ENCODE data around the gene ZFYVE28.
"Not testable (repeated sequence)": the region's sequence is repeated elsewhere in the genome, so short reads cannot be mapped to it uniquely, and the experiment has no call there.

ZFYVE28 gene

GRCh38 chr4:2248821-2249261 lies 169.6 kb downstream of the ZFYVE28 start:
- no peak for DNase-seq (ENCODE audit: low read depth, low spot score)

GRCh38 chr4:2248044-2248780 lies 170.2 kb downstream of the ZFYVE28 start:
- no peak for DNase-seq (ENCODE audit: low read depth, low spot score)

GRCh38 chr4:2247128-2248043 lies 171.1 kb downstream of the ZFYVE28 start:
- DNase-seq (ENCODE audit: low read depth, low spot score) = no peak

DNA sequence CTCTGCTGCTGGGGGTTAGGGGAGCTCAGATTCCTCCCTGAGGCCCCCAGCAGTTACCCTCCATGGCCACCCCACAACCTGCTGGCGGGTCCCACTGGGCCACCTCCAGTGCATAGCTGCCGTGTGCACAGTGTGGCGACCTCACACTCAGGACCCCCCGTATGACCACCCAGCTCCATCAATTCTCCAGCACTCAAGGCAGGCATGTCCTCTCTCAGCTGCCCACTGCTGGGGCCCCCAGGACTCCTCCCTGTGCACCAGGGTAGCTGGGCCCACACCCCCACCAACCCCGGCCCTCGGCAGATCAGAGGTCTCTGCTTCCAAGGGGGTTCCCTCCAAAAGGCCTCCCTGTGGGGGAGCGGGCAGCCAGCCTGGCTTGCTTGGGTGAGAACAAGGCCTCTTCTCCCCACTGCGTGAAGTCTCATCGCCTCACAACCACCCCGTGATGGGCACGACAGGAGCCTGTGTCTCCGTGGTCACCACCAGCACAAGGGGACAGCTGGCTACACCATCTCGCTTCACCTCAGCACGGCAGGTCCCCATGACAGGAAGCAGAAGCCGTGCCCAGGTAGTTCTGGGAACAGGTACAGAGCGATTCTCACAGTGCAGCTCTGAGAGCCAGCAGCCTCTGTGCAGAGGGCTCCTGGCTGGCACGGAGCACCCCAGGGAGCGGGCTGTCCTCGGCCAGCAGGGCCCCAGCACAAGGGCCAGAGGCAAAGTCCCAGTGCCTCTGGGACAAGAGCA lies 171.9 kb downstream of the ZFYVE28 start:
- DNase-seq (ENCODE audit: low read depth, low spot score) = no peak

GRCh38 chr4:2245787-2246275 lies 172.6 kb downstream of the ZFYVE28 start:
- DNase-seq (ENCODE audit: low read depth, low spot score) = no peak

DNA sequence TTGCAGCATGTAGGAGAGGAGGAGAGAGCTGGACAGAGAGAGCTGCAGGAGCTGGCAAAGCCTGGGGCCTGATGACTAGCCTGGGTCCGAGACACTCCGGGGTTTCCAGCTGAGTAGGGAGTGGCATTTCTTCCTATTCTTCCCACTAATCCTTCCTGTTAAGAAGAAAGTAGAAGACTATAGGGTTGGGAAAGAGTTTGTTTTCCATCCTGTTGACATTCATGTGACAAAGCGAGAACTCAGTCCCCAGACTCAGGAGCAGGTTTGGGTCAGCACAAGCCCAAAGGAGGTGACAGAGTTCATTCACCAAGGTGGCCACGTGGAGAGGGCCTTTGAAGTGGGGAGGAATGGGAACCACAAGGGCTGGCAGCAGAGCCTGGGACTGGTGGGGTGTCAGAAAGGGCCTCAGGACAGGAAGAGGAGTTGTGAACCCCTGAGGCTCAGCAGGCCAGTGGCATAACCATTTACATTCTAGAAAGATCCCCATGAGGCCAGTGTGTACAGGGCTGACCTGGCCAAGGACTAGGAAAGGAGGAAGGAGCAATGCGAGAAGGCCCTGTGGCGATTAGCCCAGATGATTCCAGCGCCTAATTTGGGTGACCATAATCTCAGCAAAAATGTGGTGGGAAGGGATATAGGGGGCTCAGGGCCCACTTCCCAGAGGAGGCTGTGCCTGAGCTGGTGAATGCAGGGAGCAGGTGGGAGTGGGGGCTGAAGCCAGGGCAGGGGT lies 173.2 kb downstream of the ZFYVE28 start:
- no peak for DNase-seq (ENCODE audit: low read depth, low spot score)

DNA sequence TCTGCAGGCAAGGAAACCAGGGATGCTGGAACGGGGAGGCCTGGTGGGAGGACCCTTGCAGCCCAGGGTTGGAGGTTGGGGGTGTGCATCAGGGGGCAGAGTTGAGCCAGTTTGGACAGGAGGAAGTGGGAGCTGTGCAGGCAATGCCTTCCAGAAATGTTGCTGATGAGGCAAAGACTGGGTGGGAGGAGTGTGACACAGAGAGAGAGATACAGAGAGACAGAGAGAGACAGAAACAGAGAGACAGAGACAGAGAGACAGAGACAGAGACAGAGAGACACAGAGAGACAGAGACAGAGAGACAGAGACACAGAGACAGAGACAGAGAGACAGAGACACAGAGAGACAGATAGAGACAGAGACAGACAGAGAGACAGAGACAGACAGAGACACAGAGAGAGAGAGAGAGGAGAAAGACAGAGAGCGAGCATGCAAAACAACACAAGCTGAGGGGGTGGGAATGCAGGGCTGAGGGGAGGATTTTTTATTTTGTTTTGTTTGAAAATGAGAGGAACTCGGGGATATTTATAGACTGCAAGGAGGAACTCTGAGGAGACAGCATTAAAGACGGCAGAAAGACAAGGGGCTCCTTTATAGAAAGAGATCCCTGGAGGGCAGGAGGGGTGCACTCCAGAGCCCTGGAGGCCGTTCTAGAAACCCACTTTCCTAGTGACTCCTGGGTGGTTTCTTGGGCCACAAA lies 174.6 kb downstream of the ZFYVE28 start:
- DNase-seq (ENCODE audit: low read depth, low spot score) = no peak

DNA sequence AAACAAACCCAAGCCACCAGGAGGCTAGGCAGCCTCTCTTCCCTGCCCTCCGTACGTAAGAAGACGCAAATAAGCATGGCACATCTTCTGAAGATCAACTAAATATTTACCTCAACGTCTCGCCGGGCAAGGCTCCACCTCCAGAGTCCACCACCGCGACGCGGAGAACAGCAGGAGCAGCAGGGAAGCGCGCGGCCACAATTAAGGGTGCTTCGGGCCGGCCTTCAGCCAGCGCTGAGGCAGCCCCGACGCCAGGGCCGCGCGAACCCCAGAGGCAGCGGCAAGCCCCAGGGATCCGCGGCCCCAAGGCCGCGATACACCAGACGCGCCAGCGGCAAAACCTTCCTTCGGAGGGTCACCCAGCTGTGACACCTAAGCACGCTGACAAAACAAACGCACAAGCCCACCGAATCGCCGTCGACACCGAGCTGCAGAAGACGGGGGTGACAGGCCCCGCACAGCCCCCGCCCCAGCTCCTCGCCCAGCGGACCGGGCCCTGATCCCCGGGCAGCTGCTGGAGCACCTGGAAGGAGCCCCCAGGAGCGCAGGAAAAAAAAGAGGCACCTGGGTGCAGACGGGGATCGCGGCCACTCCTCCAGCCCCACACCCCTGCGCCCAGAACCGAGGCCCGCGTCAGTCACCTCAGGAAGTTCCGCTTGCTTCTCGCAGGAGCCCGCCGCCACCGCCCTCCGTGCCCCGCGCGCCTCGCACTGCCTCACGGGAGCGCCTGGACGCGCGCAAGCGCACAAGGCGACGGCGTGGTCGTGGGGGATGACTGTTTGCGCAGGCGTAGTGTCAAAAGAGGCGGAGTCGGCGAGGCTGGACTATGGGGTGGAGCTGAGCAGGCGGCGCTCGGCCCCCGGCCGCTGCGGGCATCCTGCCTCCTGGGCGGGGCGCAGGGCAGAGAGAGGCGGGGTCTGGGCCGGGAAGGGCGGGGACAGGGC lies 176.8 kb downstream of the ZFYVE28 start, which contains the start of the genes HAUS3 and POLN:
HAUS3 (minus strand) TSS at position 712 of the 944 bp plus-strand sequence. CDS start 1,175 bp downstream, outside the sequence.
POLN (minus strand) TSS at position 712 of the 944 bp plus-strand sequence. CDS start 12,890 bp downstream, outside the sequence.
- DNase-seq (ENCODE audit: low read depth, low spot score) = peak; percentile 94

DNA sequence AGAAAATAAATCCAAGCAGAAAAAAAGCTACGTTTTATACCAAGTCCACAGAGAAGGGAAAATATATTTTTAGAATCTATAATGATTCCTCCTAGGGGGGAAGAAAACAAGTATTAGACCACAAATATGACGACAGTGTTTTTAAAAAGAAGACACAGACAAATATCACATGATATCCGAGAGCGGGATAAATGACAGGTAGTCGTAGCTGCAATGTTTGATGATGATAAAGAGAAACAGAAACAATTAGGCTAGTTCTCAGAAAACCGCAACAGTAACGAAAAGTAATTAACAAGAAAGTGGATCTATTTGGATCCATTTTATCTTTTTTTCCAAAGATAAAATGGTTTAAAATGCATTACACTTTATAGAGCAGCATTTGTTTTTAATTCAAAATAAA lies 177.4 kb downstream of the ZFYVE28 start:
- DNase-seq (ENCODE audit: low read depth, low spot score) = no peak

GRCh38 chr4:2236944-2237666 lies 181.3 kb downstream of the ZFYVE28 start:
- no peak for DNase-seq (ENCODE audit: low read depth, low spot score)

- DNase-seq (ENCODE audit: low read depth, low spot score) = no peak
Observed at GRCh38 chr4:2231082-2231481, 187.4 kb downstream of the ZFYVE28 start.

DNA sequence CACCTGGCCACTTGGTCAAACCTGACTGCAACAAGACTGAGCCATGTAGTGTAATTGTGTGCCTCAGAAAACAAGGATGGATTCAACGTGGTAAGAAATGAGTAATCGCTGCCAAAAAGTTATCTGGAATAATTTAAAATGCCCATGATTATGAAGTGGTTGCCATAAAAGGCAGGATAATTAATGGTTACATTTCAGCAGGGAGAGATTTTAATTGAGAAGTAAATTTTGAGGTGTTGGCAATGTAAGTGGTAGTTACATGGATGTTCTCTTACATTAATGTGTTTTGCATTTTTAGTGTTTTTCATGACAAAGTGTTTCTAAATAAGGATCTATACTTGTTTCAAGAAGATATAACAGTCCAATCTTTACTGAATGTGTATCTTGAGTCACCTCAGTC lies 192.2 kb downstream of the ZFYVE28 start:
- no peak for DNase-seq (ENCODE audit: low read depth, low spot score)

DNA sequence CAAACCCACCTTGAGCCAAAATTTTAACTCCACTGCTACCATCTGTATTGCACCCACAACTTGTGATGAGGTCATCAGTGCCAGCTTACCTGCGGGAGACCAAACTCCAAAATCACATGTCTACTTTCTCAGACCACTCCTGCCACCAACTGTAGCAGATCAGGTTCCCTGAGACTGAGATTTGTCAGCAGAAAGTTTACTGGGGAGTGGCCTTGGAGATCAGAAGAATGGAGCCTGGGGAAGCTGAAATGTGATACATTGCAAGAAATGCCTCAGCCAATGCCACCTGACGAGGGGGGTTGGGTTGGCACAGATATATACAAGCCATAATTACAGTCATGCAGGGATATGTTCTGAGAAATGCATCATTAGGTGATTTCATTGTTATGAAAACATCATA lies 195.6 kb downstream of the ZFYVE28 start:
- DNase-seq (ENCODE audit: low read depth, low spot score) = no peak

DNA sequence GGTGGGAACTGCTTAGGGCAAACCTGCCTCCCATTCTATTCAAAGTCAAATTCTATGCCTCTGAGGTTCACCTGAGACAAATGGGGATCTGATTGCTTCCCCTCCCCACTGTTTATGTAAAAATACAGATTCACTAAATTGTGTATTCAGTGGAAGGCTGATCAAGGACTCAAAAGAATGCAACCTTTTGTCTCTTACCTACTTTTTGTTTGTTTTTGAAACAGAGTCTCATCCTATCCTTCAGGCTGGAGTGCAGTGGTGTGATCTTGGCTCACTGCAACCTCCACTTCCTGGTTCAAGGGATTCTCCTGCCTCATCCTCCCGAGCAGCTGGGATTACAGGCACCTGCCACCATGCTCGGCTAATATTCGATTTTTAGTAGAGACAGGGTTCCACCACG lies 197.1 kb downstream of the ZFYVE28 start:
- not testable (repeated sequence) for DNase-seq (ENCODE audit: low read depth, low spot score)

DNA sequence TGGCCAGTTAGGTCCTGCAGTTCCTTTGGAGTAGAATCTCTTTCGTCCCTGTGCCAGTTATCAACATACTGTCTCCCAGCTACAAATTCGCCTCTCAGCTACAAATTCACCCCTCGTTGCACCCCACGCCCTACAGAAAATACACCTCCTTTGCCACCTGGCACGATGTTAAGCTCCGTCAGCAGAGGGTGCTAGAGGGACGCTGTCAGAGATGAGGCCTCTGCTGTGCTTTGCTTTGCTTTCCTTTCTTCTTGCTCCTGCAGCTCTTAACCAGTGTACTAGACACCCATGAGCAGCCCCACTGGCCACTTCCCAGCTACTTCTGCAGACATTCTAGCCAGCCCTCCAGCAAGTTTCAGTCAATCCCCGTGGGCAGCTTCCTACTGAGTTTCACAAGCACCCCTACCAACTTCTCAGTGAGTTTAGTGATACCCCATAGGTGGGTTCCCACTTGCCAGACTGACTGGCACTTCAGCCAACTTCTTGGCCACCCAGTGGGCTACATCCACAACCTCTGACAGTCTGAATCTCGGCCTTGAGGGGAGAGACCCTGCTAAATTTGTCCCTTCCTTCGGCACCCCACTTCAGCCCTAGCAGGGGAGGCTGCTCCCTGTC lies 198.3 kb downstream of the ZFYVE28 start:
- DNase-seq (ENCODE audit: low read depth, low spot score) = peak; percentile 11

All from brain pericyte (primary cell).